Activated T-helper 1 cell treated with anti-CD3 and anti-CD28 coated beads, Interleukin-12 subunit alpha, Interleukin-12 subunit beta, Interleukin-2, Interleukin-4 antibody, amounts not matched to agents 30 ng/mL and 10 ng/mL and 1 ng/mL, durations not matched to agents 14 hours and 24 hours and 36 hours (primary cell): ENCODE measurements around the gene GNAO1. TPM values are rescaled to one million over a fixed set of nuclear protein-coding genes. Genes with fewer than 3 reads are reported as not detected.

Source experiments
- DNase-seq: peaks from one replicate; pipeline ENCODE4 v3.0.0; 2021; ENCODE audit warnings: low spot score
- H3K27ac Mint-ChIP-seq: one replicate; pipeline ENCODE4 v1.8.0; 2021; ENCODE audit warnings: mild to moderate bottlenecking, mixed read lengths
- H3K27me3 Mint-ChIP-seq: one replicate; pipeline ENCODE4 v1.8.0; 2022; ENCODE audit warnings: mild to moderate bottlenecking, moderate library complexity, mixed read lengths; ENCODE audit not compliant: insufficient read depth
- H3K36me3 Mint-ChIP-seq: one replicate; pipeline ENCODE4 v1.8.0; 2021; ENCODE audit warnings: low read depth, mixed read lengths
- H3K4me1 Mint-ChIP-seq: one replicate; pipeline ENCODE4 v1.8.0; 2021; ENCODE audit warnings: low read depth, mixed read lengths
- H3K4me3 Mint-ChIP-seq: one replicate; pipeline ENCODE4 v1.8.0; 2021; ENCODE audit warnings: mild to moderate bottlenecking, moderate library complexity, mixed read lengths
- H3K9me3 Mint-ChIP-seq: one replicate; pipeline ENCODE4 v1.8.0; 2021; ENCODE audit warnings: mixed read lengths
- intact Hi-C: fragments of 100-400 bp; cut with micrococcal nuclease; formaldehyde crosslinking; loops from one replicate; pipeline ENCODE4 v1.15.1; 2024
- total RNA-seq: library from RNA; stranded (reverse); gene quantifications from 2 replicates; pipeline ENCODE4 v1.2.3, GENCODE V29; 2022

GNAO1 gene
- total RNA-seq, 1 donor from 2014 or later: 1.7 TPM

DNA sequence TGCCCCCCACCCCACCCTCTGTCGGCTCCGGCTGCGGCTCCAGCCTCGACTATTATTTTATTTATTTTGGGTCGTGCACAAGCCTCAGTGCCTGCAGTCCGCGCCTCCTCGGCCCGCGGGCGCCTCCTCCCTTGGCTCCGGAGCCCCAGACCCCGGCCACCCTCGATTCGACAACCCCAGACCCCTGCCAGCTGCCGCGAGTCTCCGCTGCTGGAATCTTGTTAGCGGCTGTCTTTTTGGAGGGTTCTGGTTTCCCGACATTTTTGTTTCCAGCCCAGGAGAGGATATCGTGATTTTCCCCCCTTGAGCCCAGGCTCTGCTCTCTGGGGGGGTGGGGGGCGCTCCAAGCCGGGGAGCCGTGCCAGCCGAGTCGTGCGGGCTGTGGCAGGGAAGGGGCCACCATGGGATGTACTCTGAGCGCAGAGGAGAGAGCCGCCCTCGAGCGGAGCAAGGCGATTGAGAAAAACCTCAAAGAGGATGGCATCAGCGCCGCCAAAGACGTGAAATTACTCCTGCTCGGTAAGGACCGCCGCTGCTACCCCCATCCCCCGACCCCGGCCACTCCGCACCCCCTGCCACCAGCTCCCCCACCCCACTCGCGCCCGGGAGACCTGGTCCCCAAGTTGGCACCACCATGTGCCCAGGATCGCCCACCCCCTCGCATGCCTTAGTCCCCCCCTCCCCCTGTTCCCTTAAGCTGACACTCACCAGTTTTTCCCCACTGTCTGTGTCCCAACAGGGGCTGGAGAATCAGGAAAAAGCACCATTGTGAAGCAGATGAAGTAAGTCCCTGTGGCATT, 746 bp downstream of the GNAO1 start:
- H3K9me3 Mint-ChIP-seq: no peaks in the 10 kb centered on the region
- DNase-seq: no peak
- peaks cover 2% of the 10 kb centered on the region for H3K36me3 Mint-ChIP-seq
- H3K4me1 Mint-ChIP-seq: peaks cover 31% of the 10 kb centered on the region
- no peak overlapping the region for H3K27ac Mint-ChIP-seq
- H3K27me3 Mint-ChIP-seq: peaks cover 79% of the 10 kb centered on the region
- intact Hi-C loops: loop anchor here (5.0 to 10.0 kb wide), 2 partner anchors 717 to 1255 kb away; partner anchors contain the start of gene MMP2
- H3K4me3 Mint-ChIP-seq: peak overlapping the region; percentile 59

DNA sequence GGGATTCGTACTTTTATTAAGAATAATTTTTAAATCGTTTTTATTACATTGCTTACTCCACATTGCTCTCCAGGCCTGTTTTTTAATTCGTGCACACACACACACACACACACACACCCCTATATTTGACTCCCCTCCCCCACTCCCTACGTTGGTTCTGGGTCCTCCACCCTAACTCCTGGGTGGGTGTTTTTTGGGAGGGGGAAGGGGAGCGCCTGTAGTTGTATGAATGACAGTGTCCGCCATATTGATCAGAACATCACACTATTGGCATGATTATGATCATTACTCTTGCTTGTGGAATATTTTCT, 1.3 kb downstream of the GNAO1 start:
- Mint-ChIP-seq H3K36me3 (peaks cover 2% of the 10 kb centered on the region), H3K4me1 (peaks cover 31% of the 10 kb centered on the region), H3K9me3 (no peaks in the 10 kb centered on the region), H3K27me3 (peaks cover 79% of the 10 kb centered on the region), H3K27ac (no peak overlapping the region), H3K4me3 (peak overlapping the region; percentile 63)
- no peak for DNase-seq
- intact Hi-C loops: loop anchor here (5.0 to 10.0 kb wide), 2 partner anchors 718 to 1255 kb away; partner anchors contain the start of gene MMP2

DNA sequence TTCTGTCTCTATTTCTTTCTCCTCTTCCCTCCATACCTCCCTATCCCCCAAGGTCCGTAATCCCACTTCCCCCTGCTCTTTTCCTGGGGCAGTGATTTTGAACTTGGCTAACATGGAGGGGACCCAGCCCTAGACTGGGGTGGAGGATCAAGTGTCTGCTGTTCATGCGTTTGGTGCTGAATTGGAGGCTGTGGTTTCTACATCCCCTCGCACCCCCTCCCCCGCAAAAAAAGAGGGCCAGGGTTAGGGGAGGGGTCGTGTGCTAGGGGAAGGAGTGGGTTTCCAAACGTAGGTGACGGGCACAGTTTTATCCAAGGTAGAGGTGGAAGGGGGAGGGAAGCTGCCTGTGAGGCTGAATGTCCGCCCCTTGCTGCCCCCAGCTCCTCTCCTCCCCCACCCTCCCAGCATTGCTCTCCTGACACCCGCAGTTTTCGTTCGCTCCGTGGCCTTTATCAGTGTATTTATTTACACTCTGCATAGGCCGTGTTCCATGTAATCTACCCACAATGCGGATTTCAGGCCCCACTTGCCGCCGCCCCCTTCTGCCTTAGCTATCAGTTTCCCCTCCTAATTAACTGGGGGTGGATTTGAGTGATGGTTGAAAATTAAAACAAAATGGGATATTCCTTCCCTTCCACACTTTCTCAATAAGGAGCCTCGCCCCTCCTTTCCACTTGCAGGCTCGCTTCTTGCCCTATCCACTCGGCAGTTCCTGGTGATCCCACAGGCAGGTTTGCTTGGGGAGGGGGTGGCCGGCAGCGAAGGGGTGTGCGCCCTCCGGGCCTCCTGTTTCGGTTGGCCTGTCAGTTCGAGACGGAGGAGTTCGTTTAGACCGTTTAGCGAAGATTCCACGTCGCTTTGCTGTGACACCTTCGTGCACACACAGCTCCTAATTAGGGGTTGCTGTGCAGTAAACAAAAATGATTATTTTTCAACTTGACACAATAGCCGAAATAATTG, 2.0 kb downstream of the GNAO1 start:
- intact Hi-C loops: loop anchor here (5.0 to 10.0 kb wide), 2 partner anchors 718 to 1256 kb away; partner anchors contain the start of gene MMP2
- DNase-seq: no peak
- Mint-ChIP-seq H3K36me3 (peaks cover 2% of the 10 kb centered on the region), H3K9me3 (peaks cover under 1% of the 10 kb centered on the region), H3K4me3 (peak overlapping the region; percentile 63), H3K27ac (no peak overlapping the region), H3K27me3 (peaks cover 80% of the 10 kb centered on the region), H3K4me1 (peaks cover 31% of the 10 kb centered on the region)

DNA sequence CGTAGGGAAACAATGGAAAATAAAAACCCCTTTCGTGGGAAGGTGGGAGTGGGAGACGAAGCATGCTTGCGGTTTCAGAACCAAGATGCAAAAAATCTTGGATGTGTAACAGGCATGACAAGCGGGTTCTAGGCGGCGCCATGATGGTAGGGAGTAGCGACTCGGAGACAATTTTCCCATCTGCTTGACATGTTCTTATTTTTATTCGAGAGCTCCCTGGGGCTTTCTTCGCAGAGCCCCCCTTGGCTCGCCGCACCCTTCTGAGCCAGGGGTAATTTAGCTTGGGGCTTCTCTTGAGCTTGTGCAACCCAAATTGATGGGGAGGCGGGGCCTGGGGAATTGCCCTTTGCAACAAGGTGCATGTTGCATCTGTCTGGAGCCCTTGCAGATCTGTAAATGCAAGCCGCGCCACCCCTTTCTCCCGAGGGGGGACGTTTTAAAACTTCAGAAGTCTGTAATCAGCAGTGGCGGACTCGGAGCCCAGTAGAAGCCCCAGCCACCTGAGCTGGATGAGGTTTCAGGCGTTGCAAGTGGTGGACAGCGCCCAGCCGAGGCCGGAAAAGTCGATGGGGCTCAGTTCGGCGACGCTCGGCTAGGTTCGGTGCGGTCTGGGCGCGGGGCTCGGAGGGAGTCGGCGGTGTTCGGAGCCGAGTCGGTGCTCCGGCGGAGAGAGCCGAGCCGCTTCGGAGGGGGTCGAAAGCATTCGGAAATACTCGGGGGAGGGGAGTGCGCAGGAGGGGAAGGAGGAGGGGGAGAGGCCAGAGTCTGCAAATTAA, 2.9 kb downstream of the GNAO1 start:
- H3K9me3 Mint-ChIP-seq: peaks cover 4% of the 10 kb centered on the region
- intact Hi-C loops: loop anchor here (1.0 to 10.0 kb wide), 3 partner anchors 180 to 1257 kb away; partner anchors contain the start of gene MMP2
- peak; percentile 56 for DNase-seq
- peaks cover 2% of the 10 kb centered on the region for H3K36me3 Mint-ChIP-seq
- peaks cover 27% of the 10 kb centered on the region for H3K4me1 Mint-ChIP-seq
- no peak overlapping the region for H3K27ac Mint-ChIP-seq
- peaks cover 72% of the 10 kb centered on the region for H3K27me3 Mint-ChIP-seq
- peak overlapping the region; percentile 35 for H3K4me3 Mint-ChIP-seq

GRCh38 chr16:56195151-56195550, 3.9 kb downstream of the GNAO1 start:
- no peak overlapping the region for H3K27ac Mint-ChIP-seq
- peaks cover 62% of the 10 kb centered on the region for H3K27me3 Mint-ChIP-seq
- DNase-seq: no peak
- peaks cover 4% of the 10 kb centered on the region for H3K9me3 Mint-ChIP-seq
- peaks cover 19% of the 10 kb centered on the region for H3K4me1 Mint-ChIP-seq
- H3K36me3 Mint-ChIP-seq: peaks cover 2% of the 10 kb centered on the region
- H3K4me3 Mint-ChIP-seq: no peak overlapping the region
- intact Hi-C loops: loop anchor here (5.0 to 10.0 kb wide), 4 partner anchors 82 to 1407 kb away; partner anchors contain the start of genes MMP2, NUDT21 and OGFOD1

DNA sequence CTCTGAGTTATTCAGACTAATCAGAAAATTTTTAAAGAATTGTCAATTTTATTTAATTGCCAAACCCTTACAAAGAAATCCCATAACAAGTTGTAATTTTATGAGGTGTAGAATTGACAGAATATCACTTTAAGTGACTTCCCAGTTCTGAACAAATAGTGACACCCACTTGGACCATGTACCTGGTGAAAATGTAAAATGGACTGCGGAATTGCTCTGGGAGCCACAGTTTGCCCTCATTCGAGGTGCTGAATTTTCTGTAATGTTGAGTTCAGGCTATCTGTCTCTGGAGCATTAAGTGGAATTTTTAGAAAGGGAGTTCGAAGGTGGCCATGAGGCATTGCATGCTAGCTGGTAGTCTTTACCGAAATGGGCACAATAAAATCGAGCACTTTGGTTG, 5.1 kb downstream of the GNAO1 start:
- Mint-ChIP-seq H3K4me1 (peaks cover 18% of the 10 kb centered on the region), H3K36me3 (peaks cover 2% of the 10 kb centered on the region), H3K27ac (no peak overlapping the region), H3K9me3 (peaks cover 4% of the 10 kb centered on the region), H3K4me3 (no peak overlapping the region), H3K27me3 (peaks cover 61% of the 10 kb centered on the region)
- no peak for DNase-seq
- intact Hi-C loops: loop anchor here (5.0 to 10.0 kb wide), 4 partner anchors 81 to 1406 kb away; partner anchors contain the start of genes MMP2, NUDT21 and OGFOD1

DNA sequence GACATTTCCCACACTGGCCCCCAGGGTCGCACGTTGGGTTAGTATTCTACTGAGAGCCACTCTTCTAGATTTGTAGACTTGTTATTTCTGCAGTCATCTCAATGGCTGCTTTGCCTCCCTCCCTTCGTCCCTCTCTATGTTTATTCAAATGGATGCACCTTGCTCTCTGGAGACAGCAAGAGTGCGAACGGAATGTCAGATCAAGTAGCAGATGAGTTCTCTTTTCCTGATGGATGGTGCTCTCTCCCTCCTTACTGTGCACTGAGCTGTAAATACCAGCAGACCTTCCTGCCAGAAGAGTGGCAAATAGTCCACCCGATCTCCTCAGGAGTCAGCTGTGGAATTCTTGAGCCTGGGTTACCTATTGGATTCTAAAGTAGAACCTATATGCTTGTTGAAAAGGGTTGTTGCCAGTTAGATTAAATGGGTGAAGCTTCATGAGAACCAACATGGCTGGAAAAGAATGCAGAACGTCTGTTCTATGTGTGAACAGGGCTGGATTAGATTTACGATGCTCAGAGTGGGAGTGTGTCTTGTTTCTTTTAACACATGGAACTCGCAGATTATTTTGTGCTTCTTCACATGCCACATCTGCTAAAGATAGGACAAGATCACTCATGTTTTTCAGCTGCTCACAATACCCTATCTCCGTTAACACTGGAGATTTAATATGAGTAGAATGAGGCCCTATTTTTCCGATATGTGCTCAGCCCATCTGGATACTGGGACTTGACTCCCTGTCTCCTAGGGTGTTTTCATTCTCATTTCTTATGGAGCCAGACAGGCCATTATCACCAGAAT, 6.1 kb downstream of the GNAO1 start:
- peaks cover 18% of the 10 kb centered on the region for H3K4me1 Mint-ChIP-seq
- no peak for DNase-seq
- peak overlapping the region; percentile 65 for H3K27ac Mint-ChIP-seq
- intact Hi-C loops: loop anchor here (5.0 to 10.0 kb wide), 4 partner anchors 80 to 1405 kb away; partner anchors contain the start of genes MMP2, NUDT21 and OGFOD1
- H3K9me3 Mint-ChIP-seq: peaks cover 4% of the 10 kb centered on the region
- no peak overlapping the region for H3K4me3 Mint-ChIP-seq
- peaks cover 2% of the 10 kb centered on the region for H3K36me3 Mint-ChIP-seq
- H3K27me3 Mint-ChIP-seq: peaks cover 54% of the 10 kb centered on the region

- peak overlapping the region; percentile 65 for H3K27ac Mint-ChIP-seq
- peaks cover 2% of the 10 kb centered on the region for H3K36me3 Mint-ChIP-seq
- H3K27me3 Mint-ChIP-seq: peaks cover 46% of the 10 kb centered on the region
- peaks cover 4% of the 10 kb centered on the region for H3K9me3 Mint-ChIP-seq
- intact Hi-C loops: loop anchor here (2.0 to 10.0 kb wide), 6 partner anchors 79 to 1404 kb away; partner anchors contain the start of genes MMP2, NUDT21 and OGFOD1
- peaks cover 13% of the 10 kb centered on the region for H3K4me1 Mint-ChIP-seq
- peak overlapping the region; percentile 25 for H3K4me3 Mint-ChIP-seq
- DNase-seq: no peak
Measured at GRCh38 chr16:56198006-56198754, 6.9 kb downstream of the GNAO1 start.

DNA sequence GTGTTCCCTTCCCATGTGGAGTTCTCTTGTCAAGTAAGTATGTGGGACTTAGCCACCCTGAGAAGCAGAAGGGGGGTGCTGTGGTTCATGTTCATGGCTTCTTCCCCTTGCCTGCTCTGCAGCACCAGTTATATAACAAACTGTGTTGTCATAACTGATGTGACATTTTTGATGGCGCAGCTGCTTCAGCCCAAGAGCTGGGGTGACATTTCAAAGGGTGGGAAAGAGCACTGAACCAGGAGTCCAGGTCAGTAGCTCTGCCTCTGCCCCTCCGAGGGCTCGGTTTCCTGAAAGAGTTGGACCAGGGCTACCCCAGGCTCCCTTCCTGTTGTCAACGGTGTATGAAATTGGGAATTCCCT, 7.4 kb downstream of the GNAO1 start:
- Mint-ChIP-seq H3K4me1 (peaks cover 9% of the 10 kb centered on the region), H3K9me3 (peaks cover 4% of the 10 kb centered on the region), H3K4me3 (peak overlapping the region; percentile 25), H3K27me3 (peaks cover 40% of the 10 kb centered on the region), H3K36me3 (peaks cover 2% of the 10 kb centered on the region), H3K27ac (peak overlapping the region; percentile 78)
- DNase-seq: no peak
- intact Hi-C loops: loop anchor here (1.0 to 10.0 kb wide), 8 partner anchors 8 to 1404 kb away; partner anchors contain the start of genes MMP2, NUDT21 and OGFOD1

DNA sequence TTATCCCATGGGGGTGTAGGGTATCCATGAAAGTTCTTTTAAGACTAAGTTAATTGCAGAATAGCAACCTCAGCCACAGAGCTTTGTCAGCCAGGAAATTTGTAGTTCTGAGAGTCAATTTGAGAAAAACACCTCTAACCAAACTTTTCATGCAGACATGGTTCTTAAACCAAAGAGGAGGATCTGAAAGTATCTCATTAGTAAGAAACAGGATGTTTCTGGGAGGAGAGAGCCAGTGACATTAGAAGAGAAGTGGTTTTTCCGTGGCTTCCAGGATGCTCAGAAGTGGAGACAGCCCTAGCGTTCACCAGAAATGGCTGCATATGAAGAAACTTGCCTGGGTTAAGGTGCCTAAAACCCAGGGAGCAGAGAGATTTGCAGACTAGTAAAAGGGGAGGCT, 7.9 kb downstream of the GNAO1 start:
- Mint-ChIP-seq H3K36me3 (peaks cover 2% of the 10 kb centered on the region), H3K9me3 (peaks cover 4% of the 10 kb centered on the region), H3K27me3 (peaks cover 36% of the 10 kb centered on the region), H3K4me3 (peak overlapping the region; percentile 54), H3K27ac (peak overlapping the region; percentile 78), H3K4me1 (peaks cover 5% of the 10 kb centered on the region)
- no peak for DNase-seq
- intact Hi-C loops: loop anchor here (1.0 to 10.0 kb wide), 8 partner anchors 9 to 1403 kb away; partner anchors contain the start of genes MMP2, NUDT21 and OGFOD1

- Mint-ChIP-seq H3K4me3 (no peak overlapping the region), H3K27ac (peak overlapping the region; percentile 19), H3K4me1 (no peaks in the 10 kb centered on the region), H3K9me3 (peaks cover 4% of the 10 kb centered on the region), H3K27me3 (peaks cover 19% of the 10 kb centered on the region), H3K36me3 (no peaks in the 10 kb centered on the region)
- no peak for DNase-seq
- intact Hi-C loops: no loop called here
Measured at GRCh38 chr16:56201030-56201429, 9.7 kb downstream of the GNAO1 start.
